Sigmoid colon (tissue), 7 donors: ENCODE data around the gene YAE1. TPM values are rescaled to one million over a fixed set of nuclear protein-coding genes. Genes with fewer than 3 reads are reported as not detected.

ENCODE experiments used
- DNase-seq: peaks from one replicate; pipeline ENCODE4 v3.0.0-alpha.2; 2019
- H3K27ac ChIP-seq, 4 donors: fragments of 200-600 bp; sonication (generic); one replicate each; pipeline ENCODE4 v1.5.1; 2016 to 2019; ENCODE audit warnings: mild to moderate bottlenecking in 1 of 4
- H3K27me3 ChIP-seq, 3 donors: fragments of 200-600 bp; sonication (generic); one replicate each; pipeline ENCODE4 v1.5.1; 2019; ENCODE audit warnings: mild to moderate bottlenecking in 1 of 3
- H3K36me3 ChIP-seq, 4 donors: fragments of 200-600 bp; sonication (generic); one replicate each; pipeline ENCODE4 v1.5.1; 2016 to 2019
- H3K4me1 ChIP-seq, 4 donors: fragments of 200-600 bp; sonication (generic); one replicate each; pipeline ENCODE4 v1.5.1; 2017 to 2019
- H3K4me3 ChIP-seq, 4 donors: fragments of 200-600 bp; sonication (generic); one replicate each; pipeline ENCODE4 v1.5.1; 2017 to 2019; ENCODE audit warnings: mild to moderate bottlenecking in 2 of 4, moderate library complexity in 1 of 4
- H3K9me3 ChIP-seq, 4 donors: fragments of 200-600 bp in 3 of 4; sonication (generic) in 3 of 4; one replicate each; pipeline versions ENCODE4 v1.5.1 to v1.6.1; 2013 to 2019
- CTCF ChIP-seq, 4 experiments: fragments of 450-650 bp in 3 of 4; fragments of 200-600 bp in 1 of 4; IDR thresholded peaks; one replicate each; pipeline ENCODE4 v1.5.1; 2016 to 2019; ENCODE audit warnings: antibody characterized with exemption in 4 of 4, mild to moderate bottlenecking in 3 of 4, moderate library complexity in 2 of 4
- EP300 ChIP-seq, 4 donors: sonication (generic); formaldehyde crosslinking; IDR thresholded peaks; one replicate each; pipeline ENCODE4 v1.6.1; 2017; ENCODE audit warnings: antibody characterized with exemption in 4 of 4
- POLR2A ChIP-seq, 2 donors: fragments of 450-650 bp; IDR thresholded peaks; one replicate each; pipeline ENCODE4 v1.6.1; 2016; ENCODE audit warnings: antibody characterized with exemption in 2 of 2, mild to moderate bottlenecking in 2 of 2, moderate library complexity in 2 of 2
- POLR2AphosphoS5 ChIP-seq, 4 donors: sonication (generic); formaldehyde crosslinking; IDR thresholded peaks; one replicate each; pipeline ENCODE4 v1.6.1; 2017; ENCODE audit warnings: antibody characterized with exemption in 4 of 4
- WGBS, 2 donors: extraction: QIAGEN DNeasy Blood & Tissue Kit; methylation state at CpG; one replicate each; pipeline ENCODE4 v1.1.7; 2013; 5-methylcytosine and 5-hydroxymethylcytosine counted together
- intact Hi-C: fragments of 100-400 bp; cut with DNase I; formaldehyde crosslinking; loops from one replicate; pipeline ENCODE4 v1.15.1; 2023
- polyA plus RNA-seq, 3 donors: library from polyadenylated mRNA; stranded (reverse); fragments of 200-250 nt; gene quantifications; one replicate each; pipeline ENCODE4 v1.2.3, GENCODE V29; 2013
- total RNA-seq, 4 donors: library from RNA; depleted of rRNA; stranded (reverse); fragments of >200 nt; gene quantifications; one replicate each; pipeline ENCODE4 v1.1.0, GENCODE V29; 2016
- donor health status: healthy with polysubstance abuse.
- donor health status: Bipolar disorder and iron deficiency.
- donor health status: healthy.

The YAE1 gene
- total and polyA plus RNA-seq, 7 donors: 16.3 to 52.0 (median 26.4) TPM

- H3K4me3 ChIP-seq: no peak overlapping the region
- H3K27ac ChIP-seq: no peak overlapping the region
- intact Hi-C loops: no loop called here
- peaks cover 0 to 55% (median 3%) of the 10 kb centered on the region in 4 donors for H3K36me3 ChIP-seq
- H3K9me3 ChIP-seq: no peaks in the 10 kb centered on the region
- 96 to 100% methylated on average over 2 of the region's 2 CpGs for WGBS, 2 donors
- no peaks in the 10 kb centered on the region for H3K27me3 ChIP-seq
- no peaks in the 10 kb centered on the region for H3K4me1 ChIP-seq
- DNase-seq: no peak
- TF ChIP-seq EP300 (IDR thresholded peaks at IDR 0.05) (no peak), POLR2A (IDR thresholded peaks at IDR 0.05) (no peak), POLR2AphosphoS5 (IDR thresholded peaks at IDR 0.05) (no peak), CTCF (IDR thresholded peaks at IDR 0.05) (no peak)
Measured at GRCh38 chr7:39574673-39575349, 8.6 kb downstream of the YAE1 start.

GRCh38 chr7:39577229-39577874 is 11.1 kb downstream of the YAE1 start:
- intact Hi-C loops: no loop called here
- 93 to 95% methylated on average over 27 of the region's 27 CpGs for whole genome bisulfite sequencing, 2 donors
- peaks cover 0 to 36% (median 0%) of the 10 kb centered on the region in 4 donors for H3K36me3 ChIP-seq
- DNase-seq: no peak
- H3K4me3 ChIP-seq: no peak overlapping the region
- no peak overlapping the region for H3K27ac ChIP-seq
- H3K27me3 ChIP-seq: no peaks in the 10 kb centered on the region
- H3K4me1 ChIP-seq: no peaks in the 10 kb centered on the region
- no peak for TF ChIP-seq CTCF (IDR thresholded peaks at IDR 0.05)
- no peak for TF ChIP-seq EP300 (IDR thresholded peaks at IDR 0.05)
- TF ChIP-seq POLR2AphosphoS5 (IDR thresholded peaks at IDR 0.05): no peak
- no peak for TF ChIP-seq POLR2A (IDR thresholded peaks at IDR 0.05)
- H3K9me3 ChIP-seq: no peaks in the 10 kb centered on the region

- no peak overlapping the region for H3K27ac ChIP-seq
- intact Hi-C loops: loop anchor here (1.0 to 10.0 kb wide), 3 partner anchors 152 to 474 kb away; no protein-coding TSS in a partner anchor
- peak; percentile 89 for DNase-seq
- 13 to 28% methylated on average over 8 of the region's 8 CpGs for WGBS, 2 donors
- H3K36me3 ChIP-seq: peaks cover 0 to 17% (median 0%) of the 10 kb centered on the region in 4 donors
- no peak overlapping the region for H3K4me3 ChIP-seq
- H3K4me1 ChIP-seq: no peaks in the 10 kb centered on the region
- no peaks in the 10 kb centered on the region for H3K27me3 ChIP-seq
- H3K9me3 ChIP-seq: no peaks in the 10 kb centered on the region
- no peak for TF ChIP-seq POLR2A (IDR thresholded peaks at IDR 0.05)
- TF ChIP-seq CTCF (IDR thresholded peaks at IDR 0.05): peak; percentile 50 to 82 (median 70)
- peak in 1 of 4 donors; percentile 25 for TF ChIP-seq POLR2AphosphoS5 (IDR thresholded peaks at IDR 0.05)
- no peak for TF ChIP-seq EP300 (IDR thresholded peaks at IDR 0.05)
Measured at GRCh38 chr7:39580149-39580874, 14.1 kb downstream of the YAE1 start.

GRCh38 chr7:39582536-39582935 is 16.3 kb downstream of the YAE1 start:
- 96% methylated on average over 2 of the region's 2 CpGs for WGBS, 2 donors
- Histone ChIP-seq H3K9me3 (no peaks in the 10 kb centered on the region), H3K27me3 (no peaks in the 10 kb centered on the region), H3K36me3 (peaks cover 0 to 9% (median 0%) of the 10 kb centered on the region in 4 donors), H3K27ac (no peak overlapping the region), H3K4me1 (no peaks in the 10 kb centered on the region), H3K4me3 (no peak overlapping the region)
- TF ChIP-seq POLR2AphosphoS5 (IDR thresholded peaks at IDR 0.05): no peak
- TF ChIP-seq POLR2A (IDR thresholded peaks at IDR 0.05): no peak
- TF ChIP-seq EP300 (IDR thresholded peaks at IDR 0.05): no peak
- no peak for TF ChIP-seq CTCF (IDR thresholded peaks at IDR 0.05)
- DNase-seq: no peak
- intact Hi-C loops: loop anchor here (2.0 to 10.0 kb wide), 3 partner anchors 40 to 472 kb away; partner anchors contain the start of gene RALA
